IMR-90 (cell line): Measurements from ENCODE around the gene ABCC3. TPM values are rescaled to one million over a fixed set of nuclear protein-coding genes. Genes with fewer than 3 reads are reported as not detected.

ENCODE experiments used
- ATAC-seq: fragments of 200-7000 bp; cut with Tn5 transposase; 2 replicates; pipeline ENCODE4 v1.9.1; 2020; ENCODE audit warnings: low read depth, mild to moderate bottlenecking, moderate library complexity
- BruUV-seq: library from RNA; stranded (reverse); fragments of 400-500 nt; replicated peaks from 2 replicates; lab custom pipeline; 2021; lab: Mats Ljungman, UMichigan
- CTCF ChIA-PET: fragments of 300-600 bp; formaldehyde crosslinking; extraction: SDS; loops from one replicate; lab custom pipeline; 2021; ENCODE audit warnings: antibody characterized with exemption; lab: Yijun Ruan, JAX
- POLR2A ChIA-PET: fragments of 300-600 bp; sonication (Branson Sonifier 250); formaldehyde crosslinking; loops from one replicate; lab custom pipeline; 2022; ENCODE audit warnings: antibody characterized with exemption; ENCODE audit not compliant: unreplicated experiment; lab: Charles Lee
- DNase-seq: peaks from one replicate; pipeline ENCODE4 v3.0.0; 2013
- H2AFZ ChIP-seq: replicated peaks from 2 replicates; pipeline ENCODE3; 2013; ENCODE audit warnings: low read length, mild to moderate bottlenecking; ENCODE audit not compliant: poor library complexity
- H2AK5ac ChIP-seq: 2 replicates; pipeline ENCODE4 v1.6.1; 2013; ENCODE audit warnings: low read depth, low read length, inconsistent platforms
- H2AK9ac ChIP-seq: replicated peaks from 2 replicates; pipeline ENCODE3; 2013; ENCODE audit warnings: mild to moderate bottlenecking, low read depth, low read length, moderate library complexity; ENCODE audit not compliant: poor library complexity
- H2BK120ac ChIP-seq: 2 replicates; pipeline ENCODE4 v1.6.1; 2013; ENCODE audit warnings: low read depth, low read length, inconsistent platforms
- H2BK15ac ChIP-seq: 3 replicates; pipeline ENCODE4 v1.6.1; 2013; ENCODE audit warnings: low read depth, low read length, inconsistent platforms
- H2BK20ac ChIP-seq: 2 replicates; pipeline ENCODE4 v1.6.1; 2013; ENCODE audit warnings: low read depth, mild to moderate bottlenecking, inconsistent platforms, low read length, moderate library complexity
- H2BK5ac ChIP-seq: 2 replicates; pipeline ENCODE4 v1.6.1; 2013; ENCODE audit warnings: mild to moderate bottlenecking, low read depth, low read length, inconsistent platforms; ENCODE audit not compliant: poor library complexity, severe bottlenecking
- H3K14ac ChIP-seq: replicated peaks from 2 replicates; pipeline ENCODE4 v1.6.1; 2013; ENCODE audit warnings: low read depth, low read length, inconsistent platforms
- H3K18ac ChIP-seq: 2 replicates; pipeline ENCODE4 v1.6.1; 2013; ENCODE audit warnings: low read depth, low read length, control low read depth
- H3K23ac ChIP-seq: 2 replicates; pipeline ENCODE4 v1.6.1; 2013; ENCODE audit warnings: low read depth, low read length, inconsistent platforms
- H3K27ac ChIP-seq: 2 replicates; pipeline ENCODE4 v1.5.1; 2013; ENCODE audit warnings: mild to moderate bottlenecking, control low read depth, low read length; ENCODE audit not compliant: insufficient read depth
- H3K27me3 ChIP-seq: 2 replicates; pipeline ENCODE4 v1.6.1; 2013; ENCODE audit warnings: low read length; ENCODE audit not compliant: control insufficient read depth, insufficient read depth
- H3K36me3 ChIP-seq: 2 replicates; pipeline ENCODE4 v1.6.1; 2013; ENCODE audit warnings: low read length, mixed read lengths; ENCODE audit not compliant: control insufficient read depth, insufficient read depth
- H3K4ac ChIP-seq: 2 replicates; pipeline ENCODE4 v1.6.1; 2013; ENCODE audit warnings: low read depth, low read length, inconsistent platforms
- H3K4me1 ChIP-seq: 2 replicates; pipeline ENCODE4 v1.6.1; 2013; ENCODE audit warnings: low read length, mixed read lengths; ENCODE audit not compliant: control insufficient read depth, insufficient read depth
- H3K4me2 ChIP-seq: 2 replicates; pipeline ENCODE4 v1.6.1; 2013; ENCODE audit warnings: low read depth, mild to moderate bottlenecking, control low read depth, low read length, moderate library complexity
- H3K4me3 ChIP-seq: 2 replicates; pipeline ENCODE4 v1.5.1; 2013; ENCODE audit warnings: low read depth, mild to moderate bottlenecking, control low read depth, low read length, moderate library complexity; ENCODE audit not compliant: insufficient read depth
- H3K56ac ChIP-seq: 2 replicates; pipeline ENCODE4 v1.6.1; 2013; ENCODE audit warnings: low read length, inconsistent platforms; ENCODE audit not compliant: insufficient read depth; ENCODE audit errors: extremely low read depth
- H3K79me1 ChIP-seq, 2 experiments: 2 replicates each; pipeline ENCODE4 v1.6.1; 2013; ENCODE audit warnings: low read length in 2 of 2, inconsistent platforms in 1 of 2, low read depth in 1 of 2
- H3K9ac ChIP-seq: 2 replicates; pipeline ENCODE4 v1.6.1; 2013; ENCODE audit warnings: low read depth, low read length, control low read depth
- H3K9me1 ChIP-seq: 2 replicates; pipeline ENCODE4 v1.6.1; 2013; ENCODE audit warnings: low read length, inconsistent platforms; ENCODE audit not compliant: insufficient read depth
- H3K9me3 ChIP-seq: 2 replicates; pipeline ENCODE4 v1.6.1; 2013; ENCODE audit warnings: low read length; ENCODE audit not compliant: control insufficient read depth, insufficient read depth
- H4K20me1 ChIP-seq: 2 replicates; pipeline ENCODE4 v1.6.1; 2013; ENCODE audit warnings: low read length, inconsistent platforms; ENCODE audit not compliant: insufficient read depth
- H4K5ac ChIP-seq: 2 replicates; pipeline ENCODE4 v1.6.1; 2013; ENCODE audit warnings: mild to moderate bottlenecking, low read depth, low read length, control low read depth
- H4K8ac ChIP-seq, 2 experiments: 2 replicates each; pipeline ENCODE4 v1.6.1; 2013; ENCODE audit warnings: low read depth in 2 of 2, low read length in 2 of 2, control low read depth in 1 of 2, inconsistent platforms in 1 of 2
- H4K91ac ChIP-seq: 2 replicates; pipeline ENCODE4 v1.6.1; 2013; ENCODE audit warnings: low read depth, low read length, inconsistent platforms; ENCODE audit not compliant: insufficient read depth
- BHLHE40 ChIP-seq: fragments of 150-350 bp; IDR thresholded peaks from 2 replicates; pipeline ENCODE4 v1.6.1; 2016; ENCODE audit warnings: mild to moderate bottlenecking, low read depth, low read length
- CTCF ChIP-seq: conservative IDR thresholded peaks from 2 replicates; pipeline ENCODE4 v1.5.1; 2012; ENCODE audit warnings: mild to moderate bottlenecking, low read depth, low read length, improper control_type of control experiment
- MAFK ChIP-seq: IDR thresholded peaks from 2 replicates; pipeline ENCODE4 v1.6.1; 2012; ENCODE audit warnings: low read depth, low read length, improper control_type of control experiment
- MXI1 ChIP-seq: IDR thresholded peaks from 2 replicates; pipeline ENCODE4 v1.6.1; 2012; ENCODE audit warnings: low read depth, mild to moderate bottlenecking, low read length, moderate library complexity, borderline replicate concordance
- POLR2A ChIP-seq: IDR thresholded peaks from 2 replicates; pipeline ENCODE4 v1.6.1; 2012; ENCODE audit warnings: mild to moderate bottlenecking, low read depth, low read length
- RAD21 ChIP-seq: IDR thresholded peaks from 2 replicates; pipeline ENCODE4 v1.6.1; 2012; ENCODE audit warnings: low read length, improper control_type of control experiment
- RCOR1 ChIP-seq: IDR thresholded peaks from 2 replicates; pipeline ENCODE4 v1.6.1; 2012; ENCODE audit warnings: mild to moderate bottlenecking, low read length, improper control_type of control experiment; ENCODE audit not compliant: insufficient replicate concordance
- RFX5 ChIP-seq: IDR thresholded peaks from 2 replicates; pipeline ENCODE4 v1.8.0; 2012; ENCODE audit warnings: low read depth, mild to moderate bottlenecking, low read length, moderate library complexity
- SMC3 ChIP-seq: fragments of 150-350 bp; IDR thresholded peaks from 2 replicates; pipeline ENCODE4 v1.6.1; 2016; ENCODE audit warnings: low read depth, mild to moderate bottlenecking, antibody characterized with exemption, low read length, moderate library complexity
- WGBS, 2 experiments: methylation state at CpG; one replicate each; pipeline versions ENCODE4 v1.1.5 to v1.1.7; 2013; ENCODE audit warnings: missing lambda C conversion rate in 2 of 2; ENCODE audit not compliant: insufficient read length in 1 of 2; ENCODE audit errors: extremely low coverage in 2 of 2; 5-methylcytosine and 5-hydroxymethylcytosine counted together
- dilution Hi-C: fragments of 300-500 bp; cut with HindIII; formaldehyde crosslinking; loops from one replicate; pipeline ENCODE4 v1.14.3; 2018; ENCODE audit warnings: low sequenced_read_pairs; ENCODE audit not compliant: unreplicated experiment
- in situ Hi-C: fragments of 300-500 bp; cut with MboI; formaldehyde crosslinking; loops from 3 replicates; pipeline ENCODE4 v1.14.3; 2019; ENCODE audit warnings: low sequenced_read_pairs, inconsistent platforms, mixed read lengths
- intact Hi-C: fragments of 100-400 bp; cut with micrococcal nuclease; formaldehyde crosslinking; loops from 2 replicates; pipeline ENCODE4 v1.10.0; 2022
- polyA plus RNA-seq, 3 experiments: library from polyadenylated mRNA; depleted of rRNA; stranded (reverse); fragments of >200 nt; gene quantifications; 2 replicates each; pipeline ENCODE4 v1.2.3, GENCODE V29; 2012; ENCODE audit warnings: low replicate concordance in 1 of 3
- total RNA-seq: library from RNA; depleted of rRNA; stranded (reverse); fragments of >200 nt; gene quantifications from 2 replicates; pipeline ENCODE4 v1.2.3, GENCODE V29; 2012

ABCC3 gene
- total and polyA plus RNA-seq, 2 of the 4 experiments (the other 2 are of a cell fraction) = 3.2 to 6.6 TPM

GRCh38 chr17:50632637-50633036 lies 2.0 kb upstream of the ABCC3 start:
- dilution Hi-C loops (no loop called here), in situ Hi-C loops (no loop called here), intact Hi-C loops (no loop called here)
- Histone ChIP-seq H3K9me3 (no peaks in the 10 kb centered on the region), H3K4me3 (no peak overlapping the region), H3K9me1 (peaks cover 13% of the 10 kb centered on the region), H3K9ac (no peak overlapping the region), H3K36me3 (no peaks in the 10 kb centered on the region), H2BK20ac (no peak overlapping the region), H4K5ac (no peak overlapping the region), H3K27ac (no peak overlapping the region), H4K91ac (no peak overlapping the region), H3K79me1 (peaks cover 4 to 26% of the 10 kb centered on the region in 2 experiments; a peak in 3 of 4 replicates), H2BK15ac (no peak overlapping the region), H3K56ac (no peak overlapping the region), H2AK9ac (no peak overlapping the region), H3K4me2 (no peak overlapping the region), H2BK5ac (no peak overlapping the region), H3K14ac (no peak overlapping the region; the same call in 1 of the 2 replicates), H3K23ac (no peak overlapping the region), H3K4me1 (peaks cover 20% of the 10 kb centered on the region), H4K8ac (no peak overlapping the region), H4K20me1 (no peaks in the 10 kb centered on the region), H2AFZ (no peak overlapping the region), H3K4ac (no peak overlapping the region), H2BK120ac (no peak overlapping the region), H2AK5ac (no peak overlapping the region; the same call in 1 of the 2 replicates), H3K27me3 (peaks cover 12% of the 10 kb centered on the region; the same call in 1 of the 2 replicates), H3K18ac (no peak overlapping the region)
- 70% methylated on average over 2 of the region's 5 CpGs; no CpG with 5 or more reads in 1 of the 2 experiments for WGBS, 2 experiments
- no peak for DNase-seq
- ChIA-PET CTCF (interaction anchor here (0.9 kb wide), 1 partner anchor 82 kb away, joined by 5 read pairs; no protein-coding TSS in a partner anchor), POLR2A (no interaction called here)
- ATAC-seq = no peak
- TF ChIP-seq MXI1 (no peak), CTCF (no peak), POLR2A (no peak), SMC3 (no peak), RAD21 (no peak), BHLHE40 (no peak), MAFK (no peak), RFX5 (no peak), RCOR1 (no peak)
- BruUV-seq = no TSS peak
